Natural killer cell (primary cell): ENCODE data around the gene RBM33. TPM values are rescaled to one million over a fixed set of nuclear protein-coding genes. Genes with fewer than 3 reads are reported as not detected.

Experiments used
- ATAC-seq, 3 donors: fragments of 150-1000 bp in 2 of 3; fragments of 200-7000 bp in 1 of 3; cut with Tn5 transposase; 1 replicate in 1 of 3; 2 replicates in 2 of 3; pipeline ENCODE4 v1.10.0; 2021; ENCODE audit warnings: mild to moderate bottlenecking in 2 of 3, moderate library complexity in 2 of 3
- DNase-seq, 2 donors: peaks; one replicate each; pipeline versions ENCODE4 v3.0.0 to v3.0.0-alpha.2; 2013 to 2021; ENCODE audit warnings: mixed read lengths in 1 of 2
- H3K27ac ChIP-seq: one replicate; pipeline ENCODE4 v1.5.1; 2013; ENCODE audit warnings: mild to moderate bottlenecking, low read length
- H3K27me3 ChIP-seq: one replicate; pipeline ENCODE4 v1.6.1; 2013; ENCODE audit warnings: low read length; ENCODE audit not compliant: control insufficient read depth, insufficient read depth
- H3K36me3 ChIP-seq: one replicate; pipeline ENCODE4 v1.6.1; 2013; ENCODE audit warnings: low read length; ENCODE audit not compliant: control insufficient read depth, insufficient read depth
- H3K4me1 ChIP-seq: one replicate; pipeline ENCODE4 v1.6.1; 2013; ENCODE audit warnings: low read length; ENCODE audit not compliant: control insufficient read depth, insufficient read depth
- H3K4me3 ChIP-seq: one replicate; pipeline ENCODE4 v1.5.1; 2013; ENCODE audit warnings: low read length
- H3K9me3 ChIP-seq: one replicate; pipeline ENCODE4 v1.6.1; 2013; ENCODE audit warnings: low read length; ENCODE audit not compliant: control insufficient read depth, insufficient read depth
- H3K27ac Mint-ChIP-seq, 2 donors: one replicate each; pipeline ENCODE4 v1.8.0; 2022; ENCODE audit warnings: mild to moderate bottlenecking in 2 of 2, mixed read lengths in 2 of 2, moderate library complexity in 1 of 2
- H3K27me3 Mint-ChIP-seq, 2 donors: one replicate each; pipeline ENCODE4 v1.8.0; 2022; ENCODE audit warnings: low read depth in 2 of 2, mixed read lengths in 2 of 2
- H3K36me3 Mint-ChIP-seq: one replicate; pipeline ENCODE4 v1.8.0; 2022; ENCODE audit warnings: mixed read lengths
- H3K4me1 Mint-ChIP-seq, 2 donors: one replicate each; pipeline ENCODE4 v1.8.0; 2022; ENCODE audit warnings: mixed read lengths in 2 of 2
- H3K4me3 Mint-ChIP-seq: one replicate; pipeline ENCODE4 v1.8.0; 2022; ENCODE audit warnings: mild to moderate bottlenecking, moderate library complexity, mixed read lengths
- H3K9me3 Mint-ChIP-seq, 2 donors: one replicate each; pipeline ENCODE4 v1.8.0; 2022; ENCODE audit warnings: mixed read lengths in 2 of 2
- CTCF ChIP-seq: fragments of 200-600 bp; IDR thresholded peaks from one replicate; pipeline ENCODE4 v1.8.0; 2022; ENCODE audit warnings: antibody characterized with exemption
- WGBS: methylation state at CpG from one replicate; pipeline ENCODE4 v1.1.7; 2013; ENCODE audit warnings: missing lambda C conversion rate; ENCODE audit not compliant: insufficient coverage; 5-methylcytosine and 5-hydroxymethylcytosine counted together
- intact Hi-C: fragments of 100-400 bp; cut with micrococcal nuclease; formaldehyde crosslinking; loops from one replicate; pipeline ENCODE4 v1.14.2; 2022
- total RNA-seq, 4 donors: library from RNA; stranded (reverse); fragments of 120-200 nt in 1 of 4; gene quantifications; one replicate each; pipeline versions ENCODE4 v1.2.3 to v1.2.4, GENCODE V29; 2013 to 2022

The RBM33 gene
- total RNA-seq, 3 donors from 2014 or later (not counting 1 experiment from before 2014, with no cell fraction given) = 161 to 182 (median 182) TPM

- no peak overlapping the region for H3K27ac Mint-ChIP-seq
- intact Hi-C loops = no loop called here
- no peak for TF ChIP-seq CTCF
- Histone ChIP-seq H3K4me3 (no peak overlapping the region), H3K27ac (no peak overlapping the region), H3K36me3 (no peaks in the 10 kb centered on the region), H3K4me1 (no peaks in the 10 kb centered on the region), H3K27me3 (no peaks in the 10 kb centered on the region), H3K9me3 (no peaks in the 10 kb centered on the region)
- ATAC-seq (no peak), DNase-seq (no peak)
- H3K9me3 Mint-ChIP-seq = no peaks in the 10 kb centered on the region
- no peaks in the 10 kb centered on the region for H3K4me1 Mint-ChIP-seq
- 87% methylated on average over 8 of the region's 10 CpGs for WGBS
- H3K4me3 Mint-ChIP-seq = no peak overlapping the region
- H3K36me3 Mint-ChIP-seq = no peaks in the 10 kb centered on the region
- H3K27me3 Mint-ChIP-seq = peaks cover 0 to 11% of the 10 kb centered on the region in 2 donors
These were observed 23.0 kb upstream of the RBM33 start for GRCh38 chr7:155621418-155621980.

GRCh38 chr7:155624412-155624811, 20.0 kb upstream of the RBM33 start:
- peaks cover 0 to 3% of the 10 kb centered on the region in 2 donors for H3K9me3 Mint-ChIP-seq
- no peaks in the 10 kb centered on the region for H3K4me1 Mint-ChIP-seq
- DNase-seq = no peak
- Histone ChIP-seq H3K4me1 (no peaks in the 10 kb centered on the region), H3K27ac (no peak overlapping the region), H3K4me3 (no peak overlapping the region), H3K36me3 (no peaks in the 10 kb centered on the region), H3K27me3 (no peaks in the 10 kb centered on the region), H3K9me3 (peaks cover 2% of the 10 kb centered on the region)
- H3K27me3 Mint-ChIP-seq = peaks cover 9% of the 10 kb centered on the region in 2 donors
- no peak for TF ChIP-seq CTCF
- H3K4me3 Mint-ChIP-seq = no peak overlapping the region
- intact Hi-C loops = no loop called here
- no peak for ATAC-seq
- no peaks in the 10 kb centered on the region for H3K36me3 Mint-ChIP-seq
- 93% methylated on average over 4 of the region's 6 CpGs for WGBS
- no peak overlapping the region for H3K27ac Mint-ChIP-seq

GRCh38 chr7:155625557-155625956, 18.9 kb upstream of the RBM33 start:
- no peak overlapping the region for H3K27ac Mint-ChIP-seq
- ATAC-seq (no peak), DNase-seq (no peak)
- H3K27me3 ChIP-seq = no peaks in the 10 kb centered on the region
- H3K27ac ChIP-seq = no peak overlapping the region
- H3K9me3 ChIP-seq = peaks cover 4% of the 10 kb centered on the region
- peaks cover 6% of the 10 kb centered on the region for H3K36me3 Mint-ChIP-seq
- TF ChIP-seq CTCF = no peak
- H3K4me3 ChIP-seq = no peak overlapping the region
- peaks cover 0 to 3% of the 10 kb centered on the region in 2 donors for H3K9me3 Mint-ChIP-seq
- intact Hi-C loops = no loop called here
- H3K4me3 Mint-ChIP-seq = no peak overlapping the region
- peaks cover 8 to 9% of the 10 kb centered on the region in 2 donors for H3K27me3 Mint-ChIP-seq
- H3K4me1 Mint-ChIP-seq = peaks cover 3 to 5% of the 10 kb centered on the region in 2 donors
- H3K4me1 ChIP-seq = no peaks in the 10 kb centered on the region
- 75% methylated on average over 2 of the region's 4 CpGs for WGBS
- H3K36me3 ChIP-seq = no peaks in the 10 kb centered on the region

- H3K27ac Mint-ChIP-seq = no peak overlapping the region
- intact Hi-C loops = no loop called here
- Histone ChIP-seq H3K27ac (no peak overlapping the region), H3K4me3 (no peak overlapping the region), H3K36me3 (no peaks in the 10 kb centered on the region), H3K9me3 (peaks cover 4% of the 10 kb centered on the region), H3K27me3 (no peaks in the 10 kb centered on the region), H3K4me1 (no peaks in the 10 kb centered on the region)
- no peak for DNase-seq
- WGBS = no CpG with 5 or more reads among the region's 1 CpG
- H3K36me3 Mint-ChIP-seq = peaks cover 6% of the 10 kb centered on the region
- ATAC-seq = no peak
- peaks cover 0 to 3% of the 10 kb centered on the region in 2 donors for H3K9me3 Mint-ChIP-seq
- H3K4me1 Mint-ChIP-seq = peaks cover 3 to 5% of the 10 kb centered on the region in 2 donors
- H3K4me3 Mint-ChIP-seq = no peak overlapping the region
- TF ChIP-seq CTCF = no peak
- H3K27me3 Mint-ChIP-seq = peaks cover 6 to 17% of the 10 kb centered on the region in 2 donors
These were observed 15.3 kb upstream of the RBM33 start for GRCh38 chr7:155629171-155629570.
